22Rv1 (cell line): ENCODE measurements around the gene USP38.

Source experiments
- ZFX ChIP-seq: fragments of 450-650 bp; IDR thresholded peaks from 2 replicates; pipeline ENCODE4 v1.6.1; 2017; ENCODE audit warnings: antibody characterized with exemption, borderline replicate concordance
- TF ChIP-seq, protein P1 (sequence below): fragments of 450-650 bp; IDR thresholded peaks from 2 replicates; pipeline ENCODE4 v1.5.1; 2017; ENCODE audit warnings: mild to moderate bottlenecking

DNA sequence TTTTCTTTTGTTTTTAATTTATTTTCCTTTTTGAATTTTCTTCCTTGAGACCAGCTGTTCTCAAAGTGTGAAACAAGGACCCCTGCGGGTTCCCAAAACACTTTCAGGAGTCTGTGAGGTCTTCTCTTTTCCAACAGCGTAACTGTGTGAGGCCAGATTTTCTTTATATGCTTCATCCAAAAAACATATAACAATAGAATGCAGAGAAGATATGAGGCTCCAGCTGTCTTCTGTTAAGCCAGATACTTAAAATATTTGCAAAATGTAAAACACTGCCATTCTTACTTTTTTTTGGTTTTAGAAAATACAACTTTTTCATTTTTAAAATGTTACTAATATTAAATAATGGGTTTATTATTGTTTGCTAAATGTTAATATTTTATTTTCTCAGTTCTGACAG, 27.8 kb downstream of the USP38 start:
- TF ChIP-seq, protein P1, sequence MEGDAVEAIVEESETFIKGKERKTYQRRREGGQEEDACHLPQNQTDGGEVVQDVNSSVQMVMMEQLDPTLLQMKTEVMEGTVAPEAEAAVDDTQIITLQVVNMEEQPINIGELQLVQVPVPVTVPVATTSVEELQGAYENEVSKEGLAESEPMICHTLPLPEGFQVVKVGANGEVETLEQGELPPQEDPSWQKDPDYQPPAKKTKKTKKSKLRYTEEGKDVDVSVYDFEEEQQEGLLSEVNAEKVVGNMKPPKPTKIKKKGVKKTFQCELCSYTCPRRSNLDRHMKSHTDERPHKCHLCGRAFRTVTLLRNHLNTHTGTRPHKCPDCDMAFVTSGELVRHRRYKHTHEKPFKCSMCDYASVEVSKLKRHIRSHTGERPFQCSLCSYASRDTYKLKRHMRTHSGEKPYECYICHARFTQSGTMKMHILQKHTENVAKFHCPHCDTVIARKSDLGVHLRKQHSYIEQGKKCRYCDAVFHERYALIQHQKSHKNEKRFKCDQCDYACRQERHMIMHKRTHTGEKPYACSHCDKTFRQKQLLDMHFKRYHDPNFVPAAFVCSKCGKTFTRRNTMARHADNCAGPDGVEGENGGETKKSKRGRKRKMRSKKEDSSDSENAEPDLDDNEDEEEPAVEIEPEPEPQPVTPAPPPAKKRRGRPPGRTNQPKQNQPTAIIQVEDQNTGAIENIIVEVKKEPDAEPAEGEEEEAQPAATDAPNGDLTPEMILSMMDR = no peak
- no peak for TF ChIP-seq ZFX
